Measurements from ENCODE around the gene ZNF81. TPM values are rescaled to one million over a fixed set of nuclear protein-coding genes. Genes with fewer than 3 reads are reported as not detected.
A peak's percentile ranks its signal among the peaks of the same experiment; 100 is the strongest.

ZNF81 gene
- total RNA-seq (2014; rRNA removed) (4.4 and 9.5 TPM in 2 replicates), Bru-seq, nascent RNA (percentile 57 among the genes with signal in this experiment), BruChase-seq, experiment 1, labeled RNA remaining after a 6-hour chase (percentile 63 among the genes with signal in this experiment), BruChase-seq, experiment 2, labeled RNA remaining after a 2-hour chase (percentile 65 among the genes with signal in this experiment)
- long read RNA-seq, full-length matches to known transcripts: 1 of 8 reads
- long read RNA-seq, partial matches to known transcripts: 1 of 8 reads
- long read RNA-seq, other reads (novel, unspliced or antisense): 6 of 8 reads

GRCh38 chrX:47836164-47837072, at the start of gene ZNF81:
Gene ZNF81 (plus strand): TSS chrX:47836902. CDS start chrX:47846268, 9,366 bp downstream.
- Histone ChIP-seq H3K79me2 (ENCODE audit: low read length) (peaks cover 26% of the 10 kb centered on the region), H3K36me3 (ENCODE audit: low read depth, low read length) (no peaks in the 10 kb centered on the region), H2AFZ (ENCODE audit: low read length) (peak within 1 kb of the TSS; percentile 98), H3K9ac (ENCODE audit: low read length) (peak within 1 kb of the TSS; percentile 81), H3K9me2 (replicated peaks; ENCODE audit: low read length) (no peaks in the 10 kb centered on the region), H3K9me3 (ENCODE audit: low read length) (no peaks in the 10 kb centered on the region), H3K4me3 (ENCODE audit: low read length) (peak within 1 kb of the TSS; percentile 87), H3K27ac (ENCODE audit: low read length) (peak within 1 kb of the TSS; percentile 43; the same call in 1 of the 2 replicates), H3K27me3 (ENCODE audit: low read length) (no peaks in the 10 kb centered on the region), H3K4me1 (ENCODE audit: insufficient read depth, low read length) (peaks cover 12% of the 10 kb centered on the region), H3F3A (ENCODE audit: low read length, unreplicated experiment) (no peaks in the 10 kb centered on the region), H4K20me1 (ENCODE audit: low read length) (no peaks in the 10 kb centered on the region), H3K4me2 (ENCODE audit: low read length) (peak within 1 kb of the TSS; percentile 94)
- TF ChIP-seq EZH2phosphoT487 (IDR thresholded peaks at IDR 0.05; ENCODE audit: borderline replicate concordance, low read length) (no peak), CTCF (conservative IDR thresholded peaks at IDR 0.05; ENCODE audit: low read depth, low read length) (no peak), EZH2 (IDR thresholded peaks at IDR 0.05; ENCODE audit: low read length, unreplicated experiment) (no peak)
- no TSS peak for BruUV-seq (replicated peaks)
- intact Hi-C loops (cut with micrococcal nuclease): loop anchor here (2.0 kb wide), 2 partner anchors 178 to 186 kb away; partner anchors contain the start of genes ELK1 and UXT
- ATAC-seq: peak; percentile 96
- DNase-seq: peak; percentile 97
- ChIA-PET CTCF (no interaction called here), POLR2A (ENCODE audit: unreplicated experiment) (no interaction called here)

- 0 out of 2 replicates have a peak, but pooled peaks cover 6% of the 10 kb centered on the region for H3K27me3 ChIP-seq (ENCODE audit: low read length)
- CTCF ChIA-PET: no interaction called here
- H3K36me3 ChIP-seq (ENCODE audit: low read depth, low read length): no peaks in the 10 kb centered on the region
- BruUV-seq (replicated peaks): no TSS peak
- no peaks in the 10 kb centered on the region for H3F3A ChIP-seq (ENCODE audit: low read length, unreplicated experiment)
- H4K20me1 ChIP-seq (ENCODE audit: low read length): no peaks in the 10 kb centered on the region
- H3K9me3 ChIP-seq (ENCODE audit: low read length): no peaks in the 10 kb centered on the region
- intact Hi-C loops (cut with micrococcal nuclease): no loop called here
- H3K4me1 ChIP-seq (ENCODE audit: insufficient read depth, low read length): peaks cover 13% of the 10 kb centered on the region
- H3K27ac ChIP-seq (ENCODE audit: low read length): peak overlapping the region; percentile 38
- peak overlapping the region; percentile 75 for H3K4me2 ChIP-seq (ENCODE audit: low read length)
- TF ChIP-seq EZH2 (IDR thresholded peaks at IDR 0.05; ENCODE audit: low read length, unreplicated experiment): no peak
- no peak for TF ChIP-seq EZH2phosphoT487 (IDR thresholded peaks at IDR 0.05; ENCODE audit: borderline replicate concordance, low read length)
- TF ChIP-seq CTCF (conservative IDR thresholded peaks at IDR 0.05; ENCODE audit: low read depth, low read length): no peak
- POLR2A ChIA-PET (ENCODE audit: unreplicated experiment): no interaction called here
- no peaks in the 10 kb centered on the region for H3K9me2 ChIP-seq (replicated peaks; ENCODE audit: low read length)
- H3K79me2 ChIP-seq (ENCODE audit: low read length): no peaks in the 10 kb centered on the region
- ATAC-seq (peak; percentile 93), DNase-seq (peak; percentile 67)
- H2AFZ ChIP-seq (ENCODE audit: low read length): peak overlapping the region; percentile 60
- no peak overlapping the region for H3K9ac ChIP-seq (ENCODE audit: low read length)
- no peak overlapping the region; the same call in 1 of the 2 replicates for H3K4me3 ChIP-seq (ENCODE audit: low read length)
Measured at GRCh38 chrX:47796433-47796906, 40.2 kb upstream of the ZNF81 start.

Data from PC-3 (cell line).